HT1080 (cell line): ENCODE measurements around the gene XKRX. TPM values are rescaled to one million over a fixed set of nuclear protein-coding genes. Genes with fewer than 3 reads are reported as not detected.

Source experiments
- DNase-seq: peaks from one replicate; pipeline ENCODE4 v3.0.0-alpha.2; 2015; ENCODE audit warnings: low read depth
- total RNA-seq: library from RNA; depleted of rRNA; stranded (reverse); fragments of >200 nt; shearing (Covaris generic); gene quantifications from 2 replicates; pipeline ENCODE4 v1.2.3, GENCODE V29; 2014; rRNA removed

Gene XKRX
- total RNA-seq, 1 experiment from 2014 or later: 0.13 TPM

GRCh38 chrX:100895365-100896075 is 33.2 kb downstream of the XKRX start:
- DNase-seq: peak; percentile 40

DNA sequence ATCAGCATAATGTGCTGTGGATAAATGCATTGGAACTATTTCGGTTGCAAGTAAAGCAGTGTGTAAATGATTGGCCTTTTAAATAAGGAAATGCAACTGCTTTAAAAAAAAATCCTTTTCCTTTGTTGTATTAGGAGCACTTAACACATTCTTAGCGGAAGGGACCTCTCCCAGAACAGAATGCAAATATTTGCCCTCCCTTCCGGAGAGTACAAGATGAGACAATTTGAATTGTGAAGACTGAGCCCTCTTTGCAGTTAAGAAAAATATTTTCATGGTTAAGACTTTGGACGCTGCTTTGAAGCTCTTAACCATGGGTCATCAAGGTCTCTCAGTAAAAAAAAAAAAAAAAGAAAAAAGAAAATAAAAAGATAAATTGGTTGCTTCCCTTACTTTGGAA is 45.1 kb downstream of the XKRX start:
- DNase-seq: no peak

GRCh38 chrX:100880368-100880767 is 48.3 kb downstream of the XKRX start:
- no peak for DNase-seq

- no peak for DNase-seq
Observed at GRCh38 chrX:100874325-100874724, 54.4 kb downstream of the XKRX start, which contains the start of gene NOX1. Gene NOX1, minus strand, starts transcription at chrX:100874359. Its CDS starts 220 bp downstream, at chrX:100874139.

- no peak for DNase-seq
Observed at GRCh38 chrX:100871594-100872560, 56.8 kb downstream of the XKRX start.

- no peak for DNase-seq
Observed at GRCh38 chrX:100870527-100870926, 58.2 kb downstream of the XKRX start.

DNA sequence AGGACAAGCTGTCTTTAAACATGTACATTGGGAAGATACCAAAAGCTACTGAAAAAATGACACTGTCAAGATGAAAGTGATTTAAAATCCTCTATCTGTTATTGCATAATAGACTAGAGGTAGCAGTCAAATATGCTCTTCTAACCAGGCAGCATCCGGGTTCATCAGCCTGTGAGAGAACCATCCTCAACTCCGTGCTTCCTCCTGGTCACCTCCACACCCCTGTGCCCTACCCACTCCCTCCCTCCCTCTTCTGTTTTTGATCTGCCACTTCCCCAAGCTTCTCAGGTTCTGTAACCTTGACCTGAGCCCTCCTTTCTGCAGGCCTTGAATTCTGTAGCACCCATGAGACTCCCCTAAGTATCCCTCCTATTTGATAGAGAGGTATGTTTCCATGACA is 60.4 kb downstream of the XKRX start:
- no peak for DNase-seq

- peak; percentile 46 for DNase-seq
Observed at GRCh38 chrX:100864657-100865391, 63.9 kb downstream of the XKRX start.

Other genes starting within 250 kb of the XKRX start
- 7.1 and 11.3 TPM in 2 replicates for gene SYTL4, start 196.8 kb downstream of the XKRX start, total RNA-seq
- 55.4 and 59.3 TPM in 2 replicates for gene CSTF2, start 108.5 kb downstream of the XKRX start, total RNA-seq
- gene NOX1, start 54.6 kb downstream of the XKRX start, total RNA-seq: 0.18 TPM in 1 of 2 replicates, not detected in the other
- not detected in 2 replicates for gene ARL13A, start 40.8 kb upstream of the XKRX start, total RNA-seq
- gene TRMT2B, start 123.2 kb upstream of the XKRX start, total RNA-seq: 20.0 TPM in 2 replicates
- gene TMEM35A, start 150.0 kb upstream of the XKRX start, total RNA-seq: 0.16 TPM in 1 of 2 replicates, not detected in the other
- gene CENPI, start 169.3 kb upstream of the XKRX start, total RNA-seq: 18.4 and 19.1 TPM in 2 replicates